ENCODE measurements around the gene NUDT16L1.

The NUDT16L1 gene

DNA sequence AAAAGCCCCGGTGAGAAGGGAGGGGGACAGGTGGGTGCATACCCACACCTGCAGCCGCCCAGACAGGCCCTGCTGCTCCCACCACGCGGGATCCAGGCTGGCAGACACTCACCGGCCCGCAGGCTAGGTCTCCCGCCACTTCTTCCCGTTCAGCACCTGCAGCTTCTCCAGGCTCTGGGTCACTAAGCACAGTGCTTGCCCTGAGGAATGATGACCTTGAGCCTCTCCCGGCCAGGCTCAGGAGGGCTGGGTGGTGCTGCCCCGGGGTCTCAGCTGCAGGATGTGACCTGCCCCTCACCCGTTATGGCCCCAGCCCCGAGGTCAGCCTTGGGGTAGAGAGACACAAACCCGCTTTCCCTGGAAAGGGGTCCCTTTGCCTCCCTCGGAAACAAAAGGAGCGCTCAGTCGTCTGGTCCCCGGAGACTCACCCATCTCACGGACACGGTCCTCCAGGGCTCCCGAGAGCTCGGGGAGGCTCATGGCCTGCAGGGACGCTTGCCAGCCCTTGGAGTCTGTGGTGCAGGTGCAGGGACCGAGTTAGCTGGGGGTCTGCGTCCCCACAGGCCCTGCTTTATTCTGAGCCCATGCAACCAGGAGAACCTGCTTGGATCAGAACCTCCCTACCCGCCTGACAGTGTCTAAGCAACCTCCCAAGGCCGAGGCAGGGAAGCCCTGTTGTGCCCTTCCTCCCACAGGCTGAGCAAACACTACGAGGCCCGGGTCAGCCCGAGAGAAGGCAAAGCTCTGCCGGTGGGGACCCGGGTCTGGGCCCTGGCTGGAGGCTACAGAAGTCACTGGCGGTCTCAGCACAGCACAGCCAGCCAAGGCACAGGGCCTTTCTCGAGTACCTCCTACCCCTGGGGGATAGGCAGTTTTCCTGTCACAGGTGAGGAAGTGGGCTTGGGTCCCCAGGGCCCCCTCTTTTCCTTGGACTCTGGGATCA is 3.8 kb downstream of the NUDT16L1 start:
- no peak overlapping the region for H3K4me3 ChIP-seq (ENCODE audit: low read depth, low read length)
- TF ChIP-seq, protein P1, sequence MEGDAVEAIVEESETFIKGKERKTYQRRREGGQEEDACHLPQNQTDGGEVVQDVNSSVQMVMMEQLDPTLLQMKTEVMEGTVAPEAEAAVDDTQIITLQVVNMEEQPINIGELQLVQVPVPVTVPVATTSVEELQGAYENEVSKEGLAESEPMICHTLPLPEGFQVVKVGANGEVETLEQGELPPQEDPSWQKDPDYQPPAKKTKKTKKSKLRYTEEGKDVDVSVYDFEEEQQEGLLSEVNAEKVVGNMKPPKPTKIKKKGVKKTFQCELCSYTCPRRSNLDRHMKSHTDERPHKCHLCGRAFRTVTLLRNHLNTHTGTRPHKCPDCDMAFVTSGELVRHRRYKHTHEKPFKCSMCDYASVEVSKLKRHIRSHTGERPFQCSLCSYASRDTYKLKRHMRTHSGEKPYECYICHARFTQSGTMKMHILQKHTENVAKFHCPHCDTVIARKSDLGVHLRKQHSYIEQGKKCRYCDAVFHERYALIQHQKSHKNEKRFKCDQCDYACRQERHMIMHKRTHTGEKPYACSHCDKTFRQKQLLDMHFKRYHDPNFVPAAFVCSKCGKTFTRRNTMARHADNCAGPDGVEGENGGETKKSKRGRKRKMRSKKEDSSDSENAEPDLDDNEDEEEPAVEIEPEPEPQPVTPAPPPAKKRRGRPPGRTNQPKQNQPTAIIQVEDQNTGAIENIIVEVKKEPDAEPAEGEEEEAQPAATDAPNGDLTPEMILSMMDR (IDR thresholded peaks at IDR 0.05; ENCODE audit: low read depth, low read length) = no peak

DNA sequence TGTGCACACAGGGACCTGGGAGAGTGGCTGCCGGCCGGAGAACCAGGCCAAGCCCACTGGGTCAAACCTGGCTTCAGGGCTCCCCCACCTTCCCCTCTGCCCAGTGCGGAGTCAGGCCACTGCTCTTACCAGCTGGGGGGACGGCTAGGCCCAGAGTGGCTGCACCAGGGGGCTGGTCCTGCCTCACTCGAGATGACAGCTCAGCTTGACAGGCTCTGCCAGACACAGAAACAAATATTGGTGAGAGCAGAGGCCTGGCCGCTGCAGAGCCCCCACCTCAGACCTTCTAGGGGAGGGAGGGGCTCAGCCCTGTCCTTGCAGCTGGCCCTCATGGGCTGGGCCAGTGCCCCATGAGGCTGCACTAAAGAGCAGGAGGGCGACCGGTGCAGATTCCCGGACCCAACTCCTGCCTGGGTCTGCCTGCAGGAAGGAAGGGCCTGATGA is 4.5 kb downstream of the NUDT16L1 start:
- H3K4me3 ChIP-seq (ENCODE audit: low read depth, low read length) = no peak overlapping the region
- TF ChIP-seq, protein P1 (IDR thresholded peaks at IDR 0.05; ENCODE audit: low read depth, low read length) = no peak

DNA sequence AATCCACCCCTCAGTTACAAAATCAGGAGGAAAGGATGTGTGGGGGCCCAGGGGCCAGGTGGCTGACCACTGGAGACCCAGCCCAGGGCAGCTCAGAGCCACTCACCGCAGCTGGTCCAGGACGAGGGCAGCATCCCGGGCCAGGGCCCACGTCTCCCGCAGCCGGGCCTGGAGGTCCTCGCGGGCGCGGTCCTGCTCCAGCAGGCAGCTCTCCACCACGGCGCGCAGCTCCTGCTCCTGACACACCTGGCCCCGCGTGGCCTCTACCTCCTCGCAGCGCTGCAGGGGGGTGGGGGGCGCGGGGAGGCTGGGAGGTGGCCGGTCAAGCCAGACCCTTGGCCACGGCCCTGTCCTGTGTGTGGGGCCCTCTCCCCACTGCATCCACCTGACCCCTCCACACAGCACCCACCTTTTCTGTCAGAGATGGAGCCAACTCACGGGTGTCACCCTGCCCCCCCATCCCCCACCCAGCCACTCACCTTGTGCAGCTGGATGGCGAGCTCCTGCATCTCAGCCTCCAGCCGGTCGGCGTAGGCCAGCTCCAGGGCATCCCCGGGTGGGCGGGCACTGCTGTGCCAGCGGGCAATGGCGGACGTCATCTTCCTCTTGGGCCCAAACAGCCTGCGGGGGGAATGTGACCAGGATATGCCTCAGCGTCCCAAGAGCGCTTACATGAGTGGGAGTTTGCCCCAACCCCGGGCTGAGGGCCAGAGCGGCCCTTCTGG is 5.1 kb downstream of the NUDT16L1 start:
- no peak overlapping the region for H3K4me3 ChIP-seq (ENCODE audit: low read depth, low read length)
- TF ChIP-seq, protein P1 (IDR thresholded peaks at IDR 0.05; ENCODE audit: low read depth, low read length) = no peak

DNA sequence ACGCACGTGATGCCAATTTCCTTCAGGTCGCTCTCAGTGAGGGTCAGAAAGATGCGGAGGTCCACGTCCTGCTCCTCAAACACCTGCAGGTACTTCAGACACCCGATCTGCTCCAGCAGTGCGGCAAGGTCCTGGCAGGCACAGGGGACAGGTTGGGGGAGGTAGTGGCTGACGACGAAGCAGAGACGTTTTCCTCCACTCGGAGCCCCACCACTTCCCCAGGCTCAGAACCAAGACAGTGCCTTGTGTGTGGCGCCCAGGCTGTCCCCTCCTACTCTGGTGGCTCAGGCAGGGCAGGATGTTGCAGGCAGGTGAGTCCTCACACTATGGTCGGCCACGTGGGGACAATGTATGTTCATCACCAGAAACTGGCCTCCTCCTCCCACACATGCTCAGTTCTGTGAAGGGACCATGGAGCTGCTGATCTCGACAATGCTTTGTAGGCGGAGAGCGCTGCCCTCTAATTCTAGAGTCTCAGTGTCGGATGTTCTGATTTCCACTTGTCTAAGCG is 5.7 kb downstream of the NUDT16L1 start:
- TF ChIP-seq, protein P1 (IDR thresholded peaks at IDR 0.05; ENCODE audit: low read depth, low read length) = no peak
- H3K4me3 ChIP-seq (ENCODE audit: low read depth, low read length) = no peak overlapping the region

GRCh38 chr16:4700380-4700996 is 7.1 kb downstream of the NUDT16L1 start:
- TF ChIP-seq, protein P1 (IDR thresholded peaks at IDR 0.05; ENCODE audit: low read depth, low read length) = no peak
- H3K4me3 ChIP-seq (ENCODE audit: low read depth, low read length) = no peak overlapping the region

DNA sequence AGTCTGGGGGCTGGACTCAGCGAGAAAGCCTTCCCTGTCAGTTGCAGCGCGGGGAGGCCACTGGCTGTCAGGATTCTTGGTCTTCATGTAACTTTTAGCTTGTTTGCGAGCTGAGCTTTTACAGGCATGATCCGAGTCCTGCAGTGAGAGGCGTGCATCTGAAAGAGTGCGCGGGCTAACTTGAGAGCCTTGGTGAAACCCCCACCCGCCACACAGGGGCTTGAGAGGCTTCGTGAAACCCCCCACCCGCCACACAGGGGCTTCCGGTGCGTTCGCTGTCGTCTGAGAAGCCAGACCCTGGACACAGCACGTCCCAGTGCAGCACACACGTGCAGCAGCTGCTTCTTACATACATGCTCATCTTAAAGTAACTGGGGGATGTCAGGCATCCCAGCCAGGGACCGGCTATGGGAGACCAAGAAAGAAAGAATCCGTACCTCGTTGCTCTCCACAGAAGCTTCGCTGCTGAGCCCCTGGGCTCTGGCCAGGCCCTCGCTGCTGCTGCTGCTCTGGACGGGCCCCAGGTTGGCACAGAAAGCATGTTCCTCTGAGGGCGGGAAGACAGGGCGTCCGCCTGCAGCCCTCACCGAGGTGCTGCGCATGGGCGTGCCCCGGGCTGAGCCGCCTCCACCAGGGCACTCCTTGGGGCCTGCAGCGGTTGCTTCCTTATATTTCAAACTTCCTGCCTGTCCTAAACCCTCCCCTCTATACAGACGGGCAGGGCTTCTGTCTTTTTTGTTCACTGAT is 7.8 kb downstream of the NUDT16L1 start:
- H3K4me3 ChIP-seq (ENCODE audit: low read depth, low read length) = no peak overlapping the region

More for the DNA sequence above, 7.8 kb downstream of the NUDT16L1 start:
- TF ChIP-seq, protein P1 (IDR thresholded peaks at IDR 0.05; ENCODE audit: low read depth, low read length) = no peak
